Pancreas (tissue), 10 donors: ENCODE results near the gene FGD1. TPM values are rescaled to one million over a fixed set of nuclear protein-coding genes. Genes with fewer than 3 reads are reported as not detected.

Experiments used
- ATAC-seq, 4 donors: fragments of 200-7000 bp; cut with Tn5 transposase; one replicate each; pipeline versions ENCODE4 v1.8.0 to v1.9.1; 2020; ENCODE audit warnings: mild to moderate bottlenecking in 4 of 4, moderate library complexity in 4 of 4
- DNase-seq, 6 donors: peaks; one replicate each; pipeline ENCODE4 v3.0.0-alpha.2; 2020
- FAIRE-seq: peaks from 2 replicates; lab custom pipeline; 2012; peaks lifted over from hg19 to GRCh38; lab: Jason Lieb, UNC
- H3K27ac ChIP-seq, 4 donors: fragments of 200-600 bp; sonication (generic); 1 replicate in 3 of 4; 2 replicates in 1 of 4; pipeline versions ENCODE4 v1.5.0 to v1.8.0; 2020
- H3K27me3 ChIP-seq, 4 donors: fragments of 200-600 bp; one replicate each; pipeline ENCODE4 v1.8.0; 2021
- H3K36me3 ChIP-seq, 3 donors: fragments of 200-600 bp; sonication (generic) in 1 of 3; one replicate each; pipeline versions ENCODE4 v1.5.0 to v1.8.0; 2020 to 2021
- H3K4me1 ChIP-seq, 3 donors: fragments of 200-600 bp; one replicate each; pipeline ENCODE4 v1.8.0; 2021
- H3K4me3 ChIP-seq, 4 donors: fragments of 200-600 bp; sonication (generic) in 2 of 4; one replicate each; pipeline versions ENCODE4 v1.5.0 to v1.8.0; 2020 to 2021
- H3K9me3 ChIP-seq, 4 donors: fragments of 200-600 bp; one replicate each; pipeline ENCODE4 v1.8.0; 2021
- CTCF ChIP-seq, 4 donors: fragments of 200-600 bp; sonication (generic) in 3 of 4; IDR thresholded peaks; one replicate each; pipeline versions ENCODE4 v1.5.0 to v1.8.0; 2021; ENCODE audit warnings: antibody characterized with exemption in 4 of 4
- WGBS, 2 donors: extraction: QIAGEN DNeasy Blood & Tissue Kit; methylation state at CpG; one replicate each; pipeline ENCODE4 v1.1.7; 2013; 5-methylcytosine and 5-hydroxymethylcytosine counted together
- intact Hi-C, 3 donors: fragments of 100-400 bp; cut with DNase I; formaldehyde crosslinking; loops; one replicate each; pipeline versions ENCODE4 v1.11.1 to v1.14.2; 2022
- polyA plus RNA-seq, 2 donors: library from polyadenylated mRNA; stranded (reverse); fragments of 200-250 nt; gene quantifications; one replicate each; pipeline ENCODE4 v1.2.3, GENCODE V29; 2013
- total RNA-seq, 6 donors: library from RNA; stranded (reverse); fragmentation: NEBNext Ultra II Directional in 4 of 6; extraction: Animal tissue kit (Norgen Biotek cat#: 25700) in 4 of 6; gene quantifications; one replicate each; pipeline versions ENCODE4 v1.2.1 to v1.2.4, GENCODE V29; 2021 to 2023
- donor health status: healthy with polysubstance abuse.
- donor health status: DM: no; HTN: no; CAD: no; lungs with moderate emphysema.
- donor health status: DM: no; HTN: no; CAD: no.
- donor health status: control.
- donor health status: control.
- donor health status: Bipolar disorder and iron deficiency.
- donor health status: DM: yes; HTN: yes; CAD: no.
- donor health status: DM: no; HTN: no; CAD: no.
- donor health status: DM: no; HTN: no; CAD: no.
- donor health status: DM: yes; HTN: yes; CAD: no.

FGD1 gene
- total and polyA plus RNA-seq, 8 donors: 1.7 to 4.0 (median 2.8) TPM

- ATAC-seq (peak; percentile 93 to 98 (median 95)), DNase-seq (peak; percentile 86 to 94 (median 88)), FAIRE-seq (no peak)
- H3K4me1 ChIP-seq: peaks cover 0 to 8% (median 0%) of the 10 kb centered on the region in 3 donors
- no peaks in the 10 kb centered on the region for H3K36me3 ChIP-seq
- no peaks in the 10 kb centered on the region for H3K9me3 ChIP-seq
- no peak for TF ChIP-seq CTCF (IDR thresholded peaks at IDR 0.05)
- WGBS, 2 donors: 3 to 27% methylated on average over 39 to 41 of the region's 51 CpGs
- peak within 1 kb of the TSS; percentile 44 to 65 (median 48) for H3K4me3 ChIP-seq
- intact Hi-C loops: loop anchor here in 1 of 3 donors (10.0 kb wide), 1 partner anchor 55 kb away; no protein-coding TSS in a partner anchor
- peak within 1 kb of the TSS; percentile 53 to 83 (median 67) for H3K27ac ChIP-seq
- peaks cover 0 to 4% (median 0%) of the 10 kb centered on the region in 4 donors for H3K27me3 ChIP-seq
Observed at GRCh38 chrX:54529552-54530356, 33.7 kb upstream of the FGD1 start, which contains the start of gene GNL3L. Gene GNL3L (plus strand): TSS chrX:54530219. CDS start chrX:54532567, 2,348 bp downstream.

GRCh38 chrX:54529151-54529550 is 33.1 kb upstream of the FGD1 start:
- Histone ChIP-seq H3K4me3 (peak overlapping the region in 2 of 4 donors; percentile 51 to 65), H3K27me3 (peaks cover 0 to 4% (median 0%) of the 10 kb centered on the region in 4 donors), H3K36me3 (no peaks in the 10 kb centered on the region), H3K4me1 (peaks cover 0 to 8% (median 0%) of the 10 kb centered on the region in 3 donors), H3K9me3 (no peaks in the 10 kb centered on the region), H3K27ac (peak overlapping the region in 2 of 4 donors; percentile 67 to 83)
- no peak for FAIRE-seq
- no peak for ATAC-seq
- no peak for TF ChIP-seq CTCF (IDR thresholded peaks at IDR 0.05)
- intact Hi-C loops: no loop called here
- no peak for DNase-seq
- 46 to 65% methylated on average over 3 of the region's 3 CpGs for WGBS, 2 donors

DNA sequence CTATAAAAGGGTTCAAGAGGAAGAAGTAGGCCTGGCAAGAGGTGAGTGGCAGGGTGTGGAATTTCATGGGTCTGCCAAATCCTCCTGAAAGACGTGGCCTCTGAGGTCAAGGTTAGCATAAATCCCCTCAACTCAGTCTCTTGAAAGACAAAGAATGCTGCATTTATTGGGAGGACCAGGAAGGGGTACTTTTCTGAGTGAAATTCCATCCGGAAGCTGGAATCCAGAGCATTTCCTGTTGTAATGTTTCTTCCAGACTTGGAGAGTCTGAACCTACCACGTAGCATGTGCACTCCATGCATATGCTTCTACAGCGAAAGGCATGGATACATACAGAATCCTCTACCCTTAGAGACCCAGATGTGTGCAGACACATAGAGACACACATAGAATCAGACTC is 13.4 kb upstream of the FGD1 start:
- no peaks in the 10 kb centered on the region for H3K27me3 ChIP-seq
- DNase-seq (no peak), FAIRE-seq (no peak), ATAC-seq (no peak)
- no peak overlapping the region for H3K27ac ChIP-seq
- no peak overlapping the region for H3K4me3 ChIP-seq
- no peaks in the 10 kb centered on the region for H3K36me3 ChIP-seq
- no peaks in the 10 kb centered on the region for H3K4me1 ChIP-seq
- 61 to 77% methylated on average over 4 of the region's 4 CpGs for WGBS, 2 donors
- no peak for TF ChIP-seq CTCF (IDR thresholded peaks at IDR 0.05)
- intact Hi-C loops: no loop called here
- H3K9me3 ChIP-seq: no peaks in the 10 kb centered on the region

- Histone ChIP-seq H3K4me1 (no peaks in the 10 kb centered on the region), H3K36me3 (no peaks in the 10 kb centered on the region), H3K9me3 (no peaks in the 10 kb centered on the region), H3K27ac (no peak overlapping the region), H3K27me3 (no peaks in the 10 kb centered on the region), H3K4me3 (no peak overlapping the region)
- WGBS, 2 donors: 85 to 86% methylated on average over 6 of the region's 6 CpGs
- FAIRE-seq (no peak), DNase-seq (no peak), ATAC-seq (no peak)
- intact Hi-C loops: no loop called here
- TF ChIP-seq CTCF (IDR thresholded peaks at IDR 0.05): no peak
Observed at GRCh38 chrX:54496936-54497335, 902 bp upstream of the FGD1 start.

- Histone ChIP-seq H3K27me3 (no peaks in the 10 kb centered on the region), H3K4me3 (peak overlapping the region in 2 of 4 donors; percentile 53 to 58), H3K9me3 (no peaks in the 10 kb centered on the region), H3K36me3 (no peaks in the 10 kb centered on the region), H3K27ac (peak overlapping the region in 1 of 4 donors; percentile 33), H3K4me1 (no peaks in the 10 kb centered on the region)
- DNase-seq: no peak
- intact Hi-C loops: no loop called here
- FAIRE-seq: no peak
- no peak for TF ChIP-seq CTCF (IDR thresholded peaks at IDR 0.05)
- 46 to 49% methylated on average over 5 of the region's 5 CpGs for WGBS, 2 donors
- no peak for ATAC-seq
Observed at GRCh38 chrX:54496517-54496852, 451 bp upstream of the FGD1 start.
